Melanocyte of skin (primary cell): ENCODE results near the gene LRRC59. TPM values are rescaled to one million over a fixed set of nuclear protein-coding genes. Genes with fewer than 3 reads are reported as not detected.

ENCODE experiments used
- small RNA-seq, 2 donors: library from RNA; depleted of rRNA; stranded (forward); fragments of <200 nt; gene quantifications; one replicate each; pipeline ENCODE3, GENCODE V24; 2012
- total RNA-seq, 2 donors: library from RNA; depleted of rRNA; stranded (reverse); fragments of >200 nt; gene quantifications; 2 replicates each; pipeline ENCODE4 v1.2.3, GENCODE V29; 2012

Gene LRRC59
- total RNA-seq: 100 to 1,000 TPM in 1 of 2 donors, 10 to 100 TPM in 1; 82.6 to 177 TPM

GRCh38 chr17:50397111-50397918, at the start of gene LRRC59:
TSS of gene LRRC59 (minus strand) at chr17:50397523. CDS start at chr17:50397317, 206 bp downstream.

GRCh38 chr17:50425682-50426471, 28.6 kb upstream of the LRRC59 start, which contains the start of gene ACSF2:
TSS of gene ACSF2 (plus strand) at chr17:50426218. CDS start at chr17:50426262, 44 bp downstream.

GRCh38 chr17:50372758-50373556, 24.4 kb downstream of the LRRC59 start, which contains the start of the genes EME1 and MRPL27:
TSS of gene EME1 (plus strand) at chr17:50373229. CDS start at chr17:50375209, 1,980 bp downstream.
TSS of gene MRPL27 (minus strand) at chr17:50373184. CDS start at chr17:50373170, 14 bp downstream.

GRCh38 chr17:50345432-50346312, 51.7 kb downstream of the LRRC59 start, which contains the start of gene XYLT2:
TSS of gene XYLT2 (plus strand) at chr17:50346126. CDS start at chr17:50346141, 15 bp downstream.

Small RNA genes within 50 kb of the gene (small RNA-seq; reads per million reads assigned to genes)
- 0 reads per million in 2 donors for gene RF00019

Other genes with a start within 250 kb of the LRRC59 start
- gene PPP1R9B, start 246.8 kb downstream of the LRRC59 start, total RNA-seq: 10 to 100 TPM; 22.7 to 24.3 TPM
- gene SGCA, start 231.5 kb downstream of the LRRC59 start, total RNA-seq: not detected
- 1 to 10 TPM; 2.1 to 10.0 TPM for gene COL1A1, start 195.9 kb downstream of the LRRC59 start, total RNA-seq
- not detected for gene TMEM92, start 123.1 kb downstream of the LRRC59 start, total RNA-seq
- 10 to 100 TPM; 29.6 to 37.0 TPM for gene XYLT2, start 51.4 kb downstream of the LRRC59 start, total RNA-seq
- gene MRPL27, start 24.3 kb downstream of the LRRC59 start, total RNA-seq: 10 to 100 TPM; 76.9 to 85.0 TPM
- gene EME1, start 24.3 kb downstream of the LRRC59 start, total RNA-seq: 10 to 100 TPM in 1 of 2 donors, 1 to 10 TPM in 1; 5.5 to 15.7 TPM
- 10 to 100 TPM; 20.3 to 22.4 TPM for gene ACSF2, start 28.7 kb upstream of the LRRC59 start, total RNA-seq
- gene CHAD, start 71.4 kb upstream of the LRRC59 start, total RNA-seq: not detected
- 10 to 100 TPM; 21.6 to 29.6 TPM for gene RSAD1, start 81.3 kb upstream of the LRRC59 start, total RNA-seq
- gene MYCBPAP, start 110.9 kb upstream of the LRRC59 start, total RNA-seq: under 1 TPM in 1 of 2 donors, not detected in 1; 0.34 TPM
- gene EPN3, start 135.2 kb upstream of the LRRC59 start, total RNA-seq: not detected
- gene SPATA20, start 149.7 kb upstream of the LRRC59 start, total RNA-seq: 10 to 100 TPM; 19.0 to 66.1 TPM
- gene CACNA1G, start 163.2 kb upstream of the LRRC59 start, total RNA-seq: under 1 TPM in 1 of 2 donors, not detected in 1; under 0.01 TPM
- gene ABCC3, start 237.4 kb upstream of the LRRC59 start, total RNA-seq: under 1 TPM in 1 of 2 donors, not detected in 1; 0.67 TPM